ENCODE measurements around the gene OR56B4.

OR56B4 gene

DNA sequence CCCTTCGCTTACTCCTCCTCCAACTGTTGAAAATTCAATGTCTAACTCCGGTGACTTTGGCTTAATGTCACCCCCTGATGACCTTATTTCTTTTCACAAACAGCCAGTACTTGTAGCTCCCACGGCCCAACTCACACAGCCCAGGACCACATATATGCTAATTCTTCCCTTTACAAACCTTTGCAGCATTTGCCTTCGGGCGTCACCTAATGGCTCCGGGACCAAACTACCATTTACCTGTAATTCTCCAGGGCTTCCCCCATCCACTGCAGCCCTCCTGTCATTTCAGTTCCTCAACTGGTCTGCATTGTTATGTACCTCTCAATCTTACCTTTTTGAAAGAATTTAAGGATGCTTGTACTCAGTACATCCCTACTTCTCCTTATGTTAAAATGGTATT is 29.8 kb upstream of the OR56B4 start:
- no peaks in the 10 kb centered on the region for H4K20me1 ChIP-seq (ENCODE audit: low read depth, low read length)
- H2AFZ ChIP-seq (ENCODE audit: low read depth, low read length, severe bottlenecking), result no peak overlapping the region
- no peaks in the 10 kb centered on the region for H3K79me2 ChIP-seq (ENCODE audit: insufficient read depth, low read length)
- no peaks in the 10 kb centered on the region for H3F3A ChIP-seq (ENCODE audit: insufficient read depth)
- H3K9me3 ChIP-seq (ENCODE audit: insufficient read depth, low read length), result no peaks in the 10 kb centered on the region
- no peak overlapping the region for H3K4me3 ChIP-seq (ENCODE audit: insufficient read depth, low read length, poor library complexity, severe bottlenecking)
- H3K27ac ChIP-seq (ENCODE audit: low read depth, low read length), result no peak overlapping the region
- H3K27me3 ChIP-seq (ENCODE audit: low read length), result no peaks in the 10 kb centered on the region
- no peak for TF ChIP-seq EZH2phosphoT487 (conservative IDR thresholded peaks at IDR 0.05; ENCODE audit: low read length)
- TF ChIP-seq, protein P1, sequence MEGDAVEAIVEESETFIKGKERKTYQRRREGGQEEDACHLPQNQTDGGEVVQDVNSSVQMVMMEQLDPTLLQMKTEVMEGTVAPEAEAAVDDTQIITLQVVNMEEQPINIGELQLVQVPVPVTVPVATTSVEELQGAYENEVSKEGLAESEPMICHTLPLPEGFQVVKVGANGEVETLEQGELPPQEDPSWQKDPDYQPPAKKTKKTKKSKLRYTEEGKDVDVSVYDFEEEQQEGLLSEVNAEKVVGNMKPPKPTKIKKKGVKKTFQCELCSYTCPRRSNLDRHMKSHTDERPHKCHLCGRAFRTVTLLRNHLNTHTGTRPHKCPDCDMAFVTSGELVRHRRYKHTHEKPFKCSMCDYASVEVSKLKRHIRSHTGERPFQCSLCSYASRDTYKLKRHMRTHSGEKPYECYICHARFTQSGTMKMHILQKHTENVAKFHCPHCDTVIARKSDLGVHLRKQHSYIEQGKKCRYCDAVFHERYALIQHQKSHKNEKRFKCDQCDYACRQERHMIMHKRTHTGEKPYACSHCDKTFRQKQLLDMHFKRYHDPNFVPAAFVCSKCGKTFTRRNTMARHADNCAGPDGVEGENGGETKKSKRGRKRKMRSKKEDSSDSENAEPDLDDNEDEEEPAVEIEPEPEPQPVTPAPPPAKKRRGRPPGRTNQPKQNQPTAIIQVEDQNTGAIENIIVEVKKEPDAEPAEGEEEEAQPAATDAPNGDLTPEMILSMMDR (IDR thresholded peaks at IDR 0.05; ENCODE audit: insufficient read depth, low read length, poor library complexity, severe bottlenecking), result no peak
- no peaks in the 10 kb centered on the region for H3K36me3 ChIP-seq (ENCODE audit: low read length)
- H3K9me2 ChIP-seq (replicated peaks; ENCODE audit: insufficient read depth, low read length), result no peaks in the 10 kb centered on the region
- H3K4me2 ChIP-seq (ENCODE audit: low read depth, low read length, poor library complexity, severe bottlenecking), result no peak overlapping the region
- H3K9ac ChIP-seq (ENCODE audit: low read length), result no peak overlapping the region

DNA sequence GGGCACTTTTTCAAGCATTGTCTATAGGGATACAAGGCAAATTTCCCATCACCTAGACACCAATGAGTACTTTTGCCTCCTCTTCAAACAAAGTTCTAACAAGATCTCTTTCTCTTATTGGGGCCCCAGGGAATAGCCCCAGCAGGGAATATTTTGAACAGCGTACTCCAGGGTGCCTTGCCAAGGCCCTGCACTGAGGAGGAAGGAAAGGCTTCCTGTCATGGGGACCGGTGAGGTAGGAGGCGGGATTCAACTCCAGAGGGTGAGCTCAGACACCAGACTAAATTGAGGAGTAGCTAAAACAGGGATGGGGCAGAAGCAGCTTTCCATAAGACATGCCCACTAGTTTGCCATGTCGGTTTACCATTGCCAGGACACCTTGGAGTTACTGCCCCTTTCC is 28.0 kb upstream of the OR56B4 start:
- H2AFZ ChIP-seq (ENCODE audit: low read depth, low read length, severe bottlenecking), result no peak overlapping the region
- H4K20me1 ChIP-seq (ENCODE audit: low read depth, low read length), result no peaks in the 10 kb centered on the region
- H3K79me2 ChIP-seq (ENCODE audit: insufficient read depth, low read length), result no peaks in the 10 kb centered on the region
- H3K4me2 ChIP-seq (ENCODE audit: low read depth, low read length, poor library complexity, severe bottlenecking), result no peak overlapping the region
- no peaks in the 10 kb centered on the region for H3K27me3 ChIP-seq (ENCODE audit: low read length)
- H3K9me2 ChIP-seq (replicated peaks; ENCODE audit: insufficient read depth, low read length), result no peaks in the 10 kb centered on the region
- TF ChIP-seq, protein P1 (IDR thresholded peaks at IDR 0.05; ENCODE audit: insufficient read depth, low read length, poor library complexity, severe bottlenecking), result no peak
- no peak for TF ChIP-seq EZH2phosphoT487 (conservative IDR thresholded peaks at IDR 0.05; ENCODE audit: low read length)
- no peak overlapping the region for H3K9ac ChIP-seq (ENCODE audit: low read length)
- H3K36me3 ChIP-seq (ENCODE audit: low read length), result no peaks in the 10 kb centered on the region
- H3K9me3 ChIP-seq (ENCODE audit: insufficient read depth, low read length), result no peaks in the 10 kb centered on the region
- no peaks in the 10 kb centered on the region for H3F3A ChIP-seq (ENCODE audit: insufficient read depth)
- H3K4me3 ChIP-seq (ENCODE audit: insufficient read depth, low read length, poor library complexity, severe bottlenecking), result no peak overlapping the region
- H3K27ac ChIP-seq (ENCODE audit: low read depth, low read length), result no peak overlapping the region

DNA sequence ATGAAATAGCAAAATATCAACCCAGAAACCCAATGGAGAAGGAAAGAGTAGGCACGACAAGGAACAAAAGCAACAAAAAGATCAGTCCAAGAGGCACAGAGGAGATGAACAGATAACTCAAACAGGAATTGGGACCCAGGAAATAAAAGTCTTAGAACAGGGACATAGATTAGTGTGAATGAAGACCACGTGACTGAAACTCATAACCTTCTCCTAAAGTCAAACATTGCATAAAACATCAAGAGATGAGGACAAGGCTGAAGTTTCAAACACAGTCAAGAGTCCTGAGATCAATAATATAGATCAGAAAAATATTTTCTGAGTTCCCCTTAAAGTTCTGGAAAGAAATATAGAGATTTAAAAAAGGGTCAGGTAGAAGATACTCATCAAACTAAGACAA is 24.4 kb upstream of the OR56B4 start:
- no peak for TF ChIP-seq EZH2phosphoT487 (conservative IDR thresholded peaks at IDR 0.05; ENCODE audit: low read length)
- TF ChIP-seq, protein P1 (IDR thresholded peaks at IDR 0.05; ENCODE audit: insufficient read depth, low read length, poor library complexity, severe bottlenecking), result no peak
- H3K79me2 ChIP-seq (ENCODE audit: insufficient read depth, low read length), result no peaks in the 10 kb centered on the region

More for the DNA sequence above, 24.4 kb upstream of the OR56B4 start:
- Histone ChIP-seq H3K27me3 (ENCODE audit: low read length) (no peaks in the 10 kb centered on the region), H2AFZ (ENCODE audit: low read depth, low read length, severe bottlenecking) (no peak overlapping the region), H3K4me2 (ENCODE audit: low read depth, low read length, poor library complexity, severe bottlenecking) (no peak overlapping the region), H3K9ac (ENCODE audit: low read length) (no peak overlapping the region), H3K4me3 (ENCODE audit: insufficient read depth, low read length, poor library complexity, severe bottlenecking) (no peak overlapping the region), H3F3A (ENCODE audit: insufficient read depth) (no peaks in the 10 kb centered on the region), H3K9me2 (replicated peaks; ENCODE audit: insufficient read depth, low read length) (no peaks in the 10 kb centered on the region), H3K27ac (ENCODE audit: low read depth, low read length) (no peak overlapping the region), H4K20me1 (ENCODE audit: low read depth, low read length) (no peaks in the 10 kb centered on the region), H3K36me3 (ENCODE audit: low read length) (no peaks in the 10 kb centered on the region), H3K9me3 (ENCODE audit: insufficient read depth, low read length) (no peaks in the 10 kb centered on the region)

Data from SU-DHL-6 (cell line).